Adrenal gland (tissue), 5 donors: ENCODE results near the gene ENDOU.

Experiments used
- CTCF ChIP-seq, 6 experiments: fragments of 450-650 bp in 4 of 6; fragments of 200-600 bp in 2 of 6; sonication (generic) in 1 of 6; IDR thresholded peaks; 1 replicate in 5 of 6; 2 replicates in 1 of 6; pipeline versions ENCODE4 v1.5.1 to v1.8.0; 2016 to 2021; ENCODE audit warnings: antibody characterized with exemption in 6 of 6, mild to moderate bottlenecking in 2 of 6, moderate library complexity in 1 of 6
- POLR2A ChIP-seq, 2 donors: fragments of 450-650 bp; IDR thresholded peaks; one replicate each; pipeline ENCODE4 v1.6.1; 2017; ENCODE audit warnings: antibody characterized with exemption in 2 of 2, mild to moderate bottlenecking in 2 of 2, moderate library complexity in 1 of 2
- donor health status: DM: no; HTN: no; CAD: no.

- TF ChIP-seq CTCF (IDR thresholded peaks at IDR 0.05), result no peak
- no peak for TF ChIP-seq POLR2A (IDR thresholded peaks at IDR 0.05)
Measured at GRCh38 chr12:47758584-47758833, 33.2 kb upstream of the ENDOU start.
